HG03575 (cell line): ENCODE data around the gene PHOSPHO1.
"Not testable (repeated sequence)": the region's sequence is repeated elsewhere in the genome, so short reads cannot be mapped to it uniquely, and the experiment has no call there.

Experiments used
- ATAC-seq: cut with Tn5 transposase; IDR thresholded peaks from one replicate; pipeline ENCODE4 v1.9.1; 2021; ENCODE audit not compliant: unreplicated experiment, insufficient number of reproducible peaks, low FRiP score; ENCODE audit errors: extremely low read depth

Gene PHOSPHO1

DNA sequence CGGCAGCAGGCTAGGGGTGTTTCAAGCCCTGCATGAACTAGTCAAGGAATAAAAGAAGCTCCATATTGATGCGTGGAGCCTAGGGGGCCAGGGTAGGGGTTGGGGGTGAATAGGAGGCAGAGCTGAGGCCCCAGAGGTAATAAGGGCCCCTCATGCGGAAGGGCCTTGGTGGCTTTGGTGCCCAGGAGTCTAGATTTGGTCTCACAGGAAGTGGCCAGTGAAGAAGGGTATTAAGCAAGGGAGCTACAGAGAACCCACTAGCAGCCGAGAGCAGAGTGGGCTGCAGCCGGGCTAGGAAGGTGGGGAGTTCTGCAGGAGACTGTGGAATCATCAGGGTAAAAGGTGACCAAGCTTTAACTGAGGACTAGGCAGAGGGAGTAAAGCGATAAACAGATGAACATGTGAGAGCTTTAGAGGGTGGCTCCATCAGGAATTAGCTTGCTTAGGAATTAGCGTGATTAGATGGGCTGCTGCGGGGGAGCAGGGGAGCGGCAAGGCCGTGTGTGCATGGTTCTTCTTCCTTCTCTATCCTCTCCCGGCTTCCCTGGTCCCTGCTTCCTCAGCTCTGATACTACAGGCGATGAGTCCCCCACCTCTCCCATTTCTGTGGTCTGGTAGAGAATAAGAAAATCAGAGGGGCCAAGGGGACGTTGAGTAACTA lies 30.0 kb downstream of the PHOSPHO1 start:
- ATAC-seq: no peak

DNA sequence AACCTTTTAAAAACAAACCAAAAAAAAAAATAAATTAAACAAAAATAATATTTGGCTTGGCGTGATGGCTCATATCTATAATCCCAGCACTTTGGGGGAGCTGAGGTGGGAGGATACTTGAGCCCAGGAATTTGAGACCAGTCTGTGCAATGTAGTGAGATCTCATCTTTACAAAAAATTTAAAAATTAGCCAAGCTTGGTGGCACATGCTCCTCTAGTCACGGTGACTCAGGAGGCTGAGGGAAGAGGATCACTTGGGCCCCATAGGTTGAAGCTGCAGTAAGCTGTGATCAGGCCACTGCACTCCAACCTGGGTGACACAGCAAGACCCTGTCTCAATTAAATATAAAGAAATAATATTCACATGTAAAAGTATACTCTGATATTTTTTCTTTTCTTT lies 32.4 kb downstream of the PHOSPHO1 start:
- no peak for ATAC-seq

DNA sequence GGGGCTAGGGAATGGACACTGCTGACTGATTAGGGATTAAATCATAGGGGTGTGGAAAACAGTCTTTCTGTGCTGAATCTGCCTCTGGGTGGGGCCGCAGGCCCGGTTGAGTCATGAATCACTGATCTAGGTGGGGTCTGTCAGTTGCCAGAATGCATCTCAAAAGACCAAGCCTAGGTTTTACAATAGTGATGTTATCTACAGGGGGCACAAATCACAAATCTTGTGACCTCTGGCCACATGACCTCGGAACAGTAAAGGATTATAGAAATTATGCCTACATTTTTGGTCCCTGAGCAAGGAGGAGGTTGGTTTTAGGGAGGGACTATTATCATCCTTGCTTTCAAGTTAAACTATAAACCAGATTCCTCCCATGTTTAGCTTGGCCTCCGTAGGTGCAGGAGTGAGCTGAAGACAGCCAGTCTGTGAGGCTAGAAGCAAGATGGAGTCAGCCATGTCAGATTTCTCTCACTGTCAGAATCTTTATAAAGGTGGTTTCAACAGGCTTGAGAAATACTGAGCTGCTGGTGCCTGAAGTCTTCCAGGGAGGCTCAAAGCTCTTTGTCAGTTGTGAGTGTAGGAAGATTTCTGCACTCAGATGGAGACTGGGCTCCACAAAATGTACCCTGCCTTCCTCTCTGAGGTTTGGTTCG lies 33.1 kb downstream of the PHOSPHO1 start:
- ATAC-seq: no peak

GRCh38 chr17:49196520-49196919 lies 34.1 kb downstream of the PHOSPHO1 start:
- ATAC-seq: no peak

- ATAC-seq: no peak
Observed at GRCh38 chr17:49195751-49196150, 34.8 kb downstream of the PHOSPHO1 start.

GRCh38 chr17:49194297-49194607 lies 36.3 kb downstream of the PHOSPHO1 start:
- no peak for ATAC-seq

GRCh38 chr17:49193513-49194296 lies 36.9 kb downstream of the PHOSPHO1 start:
- ATAC-seq: no peak

- ATAC-seq: peak; percentile 19
Observed at GRCh38 chr17:49191917-49192741, 38.5 kb downstream of the PHOSPHO1 start.

GRCh38 chr17:49191409-49191916 lies 39.1 kb downstream of the PHOSPHO1 start:
- no peak for ATAC-seq

GRCh38 chr17:49190932-49191331 lies 39.7 kb downstream of the PHOSPHO1 start:
- no peak for ATAC-seq

DNA sequence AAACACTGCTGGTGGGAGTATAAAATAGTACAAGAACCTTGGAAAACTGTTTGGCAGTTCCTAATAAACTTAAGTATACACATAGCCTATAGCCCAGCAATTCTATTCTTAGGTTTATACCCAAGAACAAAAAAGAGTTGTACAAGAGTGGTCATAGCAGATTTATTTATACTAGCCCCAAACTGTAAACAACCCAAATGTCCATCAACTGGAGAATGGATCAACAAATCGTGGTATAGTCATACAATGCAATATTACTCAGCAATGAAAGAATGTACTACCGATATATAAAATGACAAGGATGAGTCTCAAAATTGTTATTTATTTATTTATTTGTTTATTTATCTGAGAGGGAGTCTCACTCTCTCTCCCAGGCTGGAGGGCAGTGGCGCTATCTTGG lies 43.3 kb downstream of the PHOSPHO1 start:
- no peak for ATAC-seq

DNA sequence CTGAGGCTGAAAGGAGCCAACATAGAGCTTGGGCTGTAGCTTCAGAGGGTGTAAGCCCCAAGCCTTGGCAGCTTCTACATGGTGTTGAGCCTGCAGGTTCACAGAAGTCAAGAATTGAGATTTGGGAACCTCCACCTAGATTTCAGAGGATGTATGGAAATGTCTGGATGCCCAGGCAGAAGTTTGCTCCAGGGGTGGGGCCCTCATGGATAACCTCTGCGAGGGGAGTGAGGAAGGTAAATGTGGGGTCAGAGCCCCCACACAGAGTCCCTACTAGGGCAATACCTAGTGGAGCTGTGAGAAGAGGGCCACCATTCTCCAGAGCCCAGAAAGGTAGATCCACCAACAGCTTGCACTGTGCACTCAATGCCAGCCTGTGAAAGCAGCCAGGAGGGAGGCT lies 45.2 kb downstream of the PHOSPHO1 start:
- not testable (repeated sequence) for ATAC-seq

GRCh38 chr17:49184522-49184921 lies 46.1 kb downstream of the PHOSPHO1 start:
- ATAC-seq: not testable (repeated sequence)

- no peak for ATAC-seq
Observed at GRCh38 chr17:49183801-49184200, 46.8 kb downstream of the PHOSPHO1 start.

- ATAC-seq: no peak
Observed at GRCh38 chr17:49183341-49183740, 47.2 kb downstream of the PHOSPHO1 start.

- ATAC-seq: no peak
Observed at GRCh38 chr17:49180998-49181635, 49.5 kb downstream of the PHOSPHO1 start.

DNA sequence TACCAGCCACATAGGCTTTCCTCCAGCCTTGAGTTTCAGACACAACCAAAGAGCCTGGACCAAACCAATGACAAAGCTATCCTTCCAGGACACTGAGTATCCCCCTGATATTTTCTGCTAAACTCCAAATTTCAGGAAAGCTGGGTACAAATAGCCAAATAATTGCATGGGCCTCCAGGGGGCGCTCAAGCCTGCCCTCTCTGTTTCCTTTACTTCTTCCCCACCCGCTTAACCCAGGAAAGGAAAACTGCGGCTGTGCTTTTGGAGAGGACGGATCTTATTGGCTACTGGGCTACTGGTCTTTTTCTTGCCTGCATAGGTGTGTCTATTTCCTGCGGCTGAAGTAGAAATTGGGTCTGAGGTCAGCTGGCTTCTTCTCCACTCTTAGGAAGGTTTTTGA lies 50.3 kb downstream of the PHOSPHO1 start:
- ATAC-seq: no peak

DNA sequence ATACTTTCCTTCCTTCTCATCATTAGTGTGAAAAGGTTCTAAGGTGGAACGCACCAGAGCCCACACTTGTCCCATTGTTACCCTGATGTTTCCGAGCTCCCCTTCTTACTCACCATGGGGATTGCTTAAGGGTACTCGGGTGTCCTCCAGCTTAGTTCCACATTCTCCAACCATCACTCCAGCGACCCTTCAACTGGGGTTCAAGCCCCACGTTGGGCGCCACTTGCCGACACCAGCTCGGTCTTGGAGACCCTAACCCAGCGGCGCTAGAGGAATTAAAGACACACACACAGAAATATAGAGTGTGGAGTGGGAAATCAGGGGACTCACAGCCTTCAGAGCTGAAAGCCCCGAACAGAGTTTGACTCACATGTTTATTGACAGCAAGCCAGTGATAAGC lies 54.6 kb downstream of the PHOSPHO1 start:
- ATAC-seq: not testable (repeated sequence)
